NCI-H1694 treated with DMSO at 0.1 percent for 48 hours (cell line): ENCODE data around the gene RELL2.

ENCODE experiments used
- DNase-seq: peaks from one replicate; lab custom pipeline; 2025; lab: John Stamatoyannopoulos, UW

RELL2 gene

DNA sequence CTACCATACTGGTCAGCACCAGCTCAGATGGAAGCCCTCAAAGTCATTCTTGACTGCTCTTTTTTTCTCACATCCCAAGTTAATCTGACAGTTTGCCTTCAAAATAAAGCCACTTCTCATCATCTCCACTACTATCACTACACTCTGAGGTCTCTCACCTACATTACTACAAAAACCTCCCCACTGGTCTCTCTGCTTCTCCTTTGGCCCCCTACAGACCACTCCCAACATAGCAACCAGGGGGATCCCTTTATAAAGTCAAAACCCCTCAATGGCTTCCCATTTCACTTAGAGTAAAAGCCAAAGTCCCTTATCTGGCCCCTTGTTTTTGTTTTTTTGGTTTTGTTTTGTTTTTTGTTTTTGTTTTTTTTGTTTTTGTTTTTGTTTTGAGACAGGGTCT, 40.6 kb downstream of the RELL2 start:
- DNase-seq, result no peak

DNA sequence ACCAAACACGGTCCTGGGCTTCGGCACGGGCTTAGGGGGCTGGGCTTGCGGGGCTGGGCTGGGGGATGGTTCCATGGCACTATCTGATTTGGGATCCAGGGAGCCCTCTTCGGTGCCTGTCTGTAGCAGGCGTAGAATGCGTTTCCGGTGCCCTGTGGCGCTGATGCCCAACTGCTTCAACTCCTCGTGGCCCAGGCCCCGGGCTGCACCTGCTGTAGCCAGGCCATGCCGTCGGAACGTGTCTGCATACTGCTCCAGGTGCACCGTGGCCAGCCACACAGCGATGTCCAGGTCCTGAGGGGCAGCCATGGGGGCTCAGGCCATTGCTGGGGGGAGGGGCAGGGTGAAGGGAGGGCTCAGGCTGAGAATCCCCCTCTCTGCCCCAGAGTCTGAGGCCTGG, 43.4 kb downstream of the RELL2 start:
- DNase-seq, result no peak

DNA sequence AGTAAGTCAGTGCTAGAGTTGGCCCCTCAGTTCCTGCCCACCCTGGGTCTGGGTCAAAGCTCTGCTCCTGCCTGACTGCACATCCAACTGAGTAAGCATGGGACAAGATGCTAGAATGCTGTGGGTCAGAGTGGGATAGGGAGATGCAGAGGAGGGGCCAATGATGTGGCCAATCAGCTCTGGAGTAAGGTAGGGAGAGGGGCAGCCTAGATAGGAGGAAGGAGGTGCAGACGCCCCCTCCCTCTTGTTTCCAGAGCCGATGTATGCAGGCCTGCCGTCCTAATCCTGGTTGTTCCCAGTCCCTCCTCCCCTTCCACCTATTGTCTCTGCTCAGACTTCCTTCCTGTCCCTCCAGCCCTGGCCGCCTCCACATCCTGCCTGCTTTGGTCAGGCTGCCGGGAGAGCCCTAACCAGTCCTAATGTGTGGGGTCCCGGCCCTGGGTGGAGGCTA, 44.0 kb downstream of the RELL2 start:
- no peak for DNase-seq

DNA sequence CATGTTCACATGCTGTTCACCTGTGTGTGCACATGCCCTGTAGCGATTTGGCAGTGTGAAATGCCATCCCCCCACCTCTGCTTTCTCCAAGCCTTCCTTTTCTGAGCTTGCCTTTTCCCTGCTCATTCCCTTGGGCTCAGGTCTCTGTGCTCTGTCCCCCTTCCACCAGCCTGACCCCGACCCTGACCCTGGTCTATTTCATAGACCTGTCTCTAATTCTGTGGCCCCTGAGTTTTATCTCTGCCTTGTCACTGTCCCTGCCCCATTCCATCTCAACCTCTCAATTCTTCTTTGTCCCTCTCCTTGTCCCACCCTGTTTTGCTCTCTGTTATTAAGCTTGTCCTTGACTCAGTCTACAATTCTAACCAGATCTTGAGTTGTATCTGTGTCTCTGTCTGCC, 44.5 kb downstream of the RELL2 start:
- no peak for DNase-seq

GRCh38 chr5:141681695-141682641, 45.2 kb downstream of the RELL2 start, which contains the start of gene ARAP3:
ARAP3 (minus strand) TSS chr5:141682230; CDS start chr5:141680486, 1,744 bp downstream.
- no peak for DNase-seq

- DNase-seq, result no peak
Measured at GRCh38 chr5:141683596-141684141, 46.9 kb downstream of the RELL2 start.

- DNase-seq, result no peak
Measured at GRCh38 chr5:141685591-141685990, 48.8 kb downstream of the RELL2 start.

GRCh38 chr5:141686648-141687416, 50.0 kb downstream of the RELL2 start:
- DNase-seq, result no peak
